GM12878 (cell line): ENCODE data around the gene PLEKHA6. TPM values are rescaled to one million over a fixed set of nuclear protein-coding genes. Genes with fewer than 3 reads are reported as not detected.

Source experiments
- ATAC-seq: fragments of 200-7000 bp; cut with Tn5 transposase; 3 replicates; pipeline ENCODE4 v1.9.1; 2020; ENCODE audit warnings: mild to moderate bottlenecking, moderate library complexity
- BruUV-seq: library from RNA; stranded (reverse); fragments of 400-500 nt; replicated peaks from 2 replicates; lab custom pipeline; 2021; lab: Mats Ljungman, UMichigan
- CTCF ChIA-PET: fragments of 300-600 bp; sonication (Branson Sonifier 250); formaldehyde crosslinking; extraction: SDS; loops from one replicate; lab custom pipeline; 2021; ENCODE audit warnings: inconsistent platforms; lab: Yijun Ruan, JAX
- POLR2A ChIA-PET: fragments of 350-600 bp; formaldehyde crosslinking; extraction: SDS; loops from one replicate; lab custom pipeline; 2021; ENCODE audit warnings: inconsistent platforms; lab: Charles Lee
- RAD21 ChIA-PET: fragments of 300-600 bp; sonication (Branson Sonifier 250); formaldehyde crosslinking; loops from one replicate; lab custom pipeline; 2023; ENCODE audit warnings: antibody characterized with exemption; ENCODE audit not compliant: unreplicated experiment; lab: Charles Lee
- SMC1A ChIA-PET: fragments of 300-600 bp; sonication (Branson Sonifier 250); formaldehyde crosslinking; loops from one replicate; lab custom pipeline; 2023; ENCODE audit not compliant: unreplicated experiment, uncharacterized antibody; lab: Charles Lee
- DNase-seq: peaks from one replicate; pipeline ENCODE4 v3.0.0-alpha.2; 2011; ENCODE audit warnings: low read depth, low spot score
- FAIRE-seq: peaks from 3 replicates; lab custom pipeline; 2011; peaks lifted over from hg19 to GRCh38; lab: Jason Lieb, UNC
- H2AFZ ChIP-seq: 2 replicates; pipeline ENCODE4 v1.6.0; 2011; ENCODE audit warnings: low read depth, low read length, control low read depth; ENCODE audit not compliant: control insufficient read depth
- H3K27ac ChIP-seq: 2 replicates; pipeline ENCODE4 v1.5.1; 2011; ENCODE audit warnings: control low read depth; ENCODE audit not compliant: control insufficient read depth, insufficient read depth
- H3K27me3 ChIP-seq, 2 experiments: replicated peaks in 1 of 2; 2 replicates each; pipeline versions ENCODE4 v1.6.0 to v1.6.1; 2011; ENCODE audit warnings: low read length in 1 of 2; ENCODE audit not compliant: control insufficient read depth in 2 of 2, insufficient read depth in 2 of 2
- H3K36me3 ChIP-seq, 2 experiments: 2 replicates each; pipeline ENCODE4 v1.5.1; 2011; ENCODE audit warnings: low read length in 1 of 2; ENCODE audit not compliant: control insufficient read depth in 2 of 2, insufficient read depth in 2 of 2
- H3K4me1 ChIP-seq: 2 replicates; pipeline ENCODE4 v1.6.1; 2011; ENCODE audit warnings: mild to moderate bottlenecking, low read length, moderate library complexity, mixed read lengths; ENCODE audit not compliant: control insufficient read depth, insufficient read depth
- H3K4me2 ChIP-seq: 2 replicates; pipeline ENCODE4 v1.6.0; 2011; ENCODE audit warnings: control low read depth; ENCODE audit not compliant: control insufficient read depth, insufficient read depth
- H3K4me3 ChIP-seq: fragments of 200-600 bp; sonication (generic); 2 replicates; pipeline ENCODE4 v1.5.1; 2016
- H3K79me2 ChIP-seq: 2 replicates; pipeline ENCODE4 v1.6.0; 2011; ENCODE audit warnings: low read length; ENCODE audit not compliant: control insufficient read depth, insufficient read depth
- H3K9ac ChIP-seq: 2 replicates; pipeline ENCODE4 v1.8.0; 2011; ENCODE audit warnings: low read length, control low read depth, mixed read lengths; ENCODE audit not compliant: control insufficient read depth, insufficient read depth
- H3K9me3 ChIP-seq: replicated peaks from 3 replicates; pipeline ENCODE4 v1.5.1; 2011; ENCODE audit warnings: mild to moderate bottlenecking, low read length; ENCODE audit not compliant: control insufficient read depth, insufficient read depth
- H4K20me1 ChIP-seq: 2 replicates; pipeline ENCODE4 v1.6.0; 2011; ENCODE audit not compliant: control insufficient read depth, insufficient read depth
- CREM ChIP-seq: IDR thresholded peaks from 2 replicates; pipeline ENCODE4 v1.6.1; 2014; ENCODE audit warnings: antibody characterized with exemption, low read depth
- MAX ChIP-seq: IDR thresholded peaks from 2 replicates; pipeline ENCODE4 v1.6.1; 2012; ENCODE audit warnings: low read depth, low read length, improper control_type of control experiment
- PML ChIP-seq: IDR thresholded peaks from 2 replicates; pipeline ENCODE4 v1.6.1; 2012; ENCODE audit warnings: low read length, inconsistent platforms
- REST ChIP-seq: IDR thresholded peaks from 2 replicates; pipeline ENCODE4 v1.6.1; 2012; ENCODE audit warnings: mild to moderate bottlenecking, low read depth, low read length
- ZNF592 ChIP-seq: fragments of 450-650 bp; IDR thresholded peaks from 2 replicates; pipeline ENCODE4 v1.6.1; 2017; ENCODE audit warnings: mild to moderate bottlenecking, moderate library complexity
- WGBS: methylation state at CpG from one replicate; pipeline ENCODE4 v1.1.6; 2016; ENCODE audit warnings: low lambda C conversion rate; ENCODE audit not compliant: insufficient replicate concordance, insufficient coverage; ENCODE audit errors: missing lambda C conversion rate; 5-methylcytosine and 5-hydroxymethylcytosine counted together
- in situ Hi-C: fragments of 300-500 bp; cut with MboI; formaldehyde crosslinking; loops from 9 replicates; pipeline ENCODE4 v1.14.3; 2018; ENCODE audit warnings: mixed read lengths
- intact Hi-C: fragments of 100-400 bp; cut with micrococcal nuclease; formaldehyde crosslinking; loops from one replicate; pipeline ENCODE4 v1.14.2; 2022; ENCODE audit not compliant: unreplicated experiment
- polyA plus RNA-seq, 11 experiments: library from polyadenylated mRNA; depleted of rRNA in 4 of 11; unstranded in 6 of 11; stranded (reverse) in 5 of 11; fragments of >200 nt; fragmentation: Nextera tagmentation in 4 of 11; fragmentation: Illumina TruSeq in 1 of 11; extraction: Ambion mirVana in 4 of 11; extraction: Trizol in 1 of 11; gene quantifications; 1 replicate in 1 of 11; 2 replicates in 10 of 11; pipeline versions ENCODE4 v1.2.1 to v1.2.3, GENCODE V29; 2011 to 2016; ENCODE audit warnings: inconsistent platforms in 2 of 11, missing spikeins in 2 of 11, low read depth in 1 of 11
- total RNA-seq, 4 experiments: library from RNA; depleted of rRNA in 3 of 4; stranded (reverse); fragments of >200 nt in 3 of 4; fragmentation: Illumina TruSeq in 1 of 4; extraction: Trizol in 1 of 4; gene quantifications; 2 replicates each; pipeline versions ENCODE4 v1.2.1 to v1.2.3, GENCODE V29; 2013 to 2021

Gene PLEKHA6
- total and polyA plus RNA-seq, 10 of the 15 experiments (the other 5 are each of a cell fraction or from before 2014, with no cell fraction given) = 0.04 to 0.81 (median 0.19) TPM; not detected in 4

- intact Hi-C loops = no loop called here
- in situ Hi-C loops = no loop called here
- POLR2A ChIA-PET = interaction anchor here (0.7 kb wide), 1 partner anchor 30 kb away, joined by 3 read pairs; no protein-coding TSS in a partner anchor
Measured at GRCh38 chr1:204284929-204285328, 74.8 kb downstream of the PLEKHA6 start.

More at GRCh38 chr1:204284929-204285328, 74.8 kb downstream of the PLEKHA6 start:
- FAIRE-seq = no peak
- Histone ChIP-seq H3K4me1 (no peaks in the 10 kb centered on the region), H3K9me3 (no peaks in the 10 kb centered on the region), H4K20me1 (no peaks in the 10 kb centered on the region), H3K4me3 (no peak overlapping the region), H3K36me3 (no peaks in the 10 kb centered on the region), H3K27ac (no peak overlapping the region), H3K4me2 (no peak overlapping the region), H3K27me3 (peaks cover 1 to 6% of the 10 kb centered on the region in 2 experiments), H3K79me2 (no peaks in the 10 kb centered on the region), H3K9ac (no peak overlapping the region), H2AFZ (no peak overlapping the region)
- CTCF ChIA-PET = interaction anchor here (1.2 kb wide), 2 partner anchors 11 to 114 kb away, joined by 4 to 5 read pairs; no protein-coding TSS in a partner anchor
- BruUV-seq = no TSS peak
- no peak for TF ChIP-seq MAX
- no peak for TF ChIP-seq PML
- no peak for TF ChIP-seq ZNF592
- no peak for TF ChIP-seq REST
- no peak for TF ChIP-seq CREM
- 14% methylated on average over 2 of the region's 2 CpGs for WGBS
- SMC1A ChIA-PET = interaction anchor here (0.6 kb wide), 1 partner anchor 144 kb away, joined by 3 read pairs; no protein-coding TSS in a partner anchor
- no peak for ATAC-seq
- DNase-seq = no peak
- RAD21 ChIA-PET = no interaction called here
